ENCODE results near the gene LIMS3.
"Not testable (repeated sequence)": the region's sequence is repeated elsewhere in the genome, so short reads cannot be mapped to it uniquely, and the experiment has no call there.

The LIMS3 gene, protein sequence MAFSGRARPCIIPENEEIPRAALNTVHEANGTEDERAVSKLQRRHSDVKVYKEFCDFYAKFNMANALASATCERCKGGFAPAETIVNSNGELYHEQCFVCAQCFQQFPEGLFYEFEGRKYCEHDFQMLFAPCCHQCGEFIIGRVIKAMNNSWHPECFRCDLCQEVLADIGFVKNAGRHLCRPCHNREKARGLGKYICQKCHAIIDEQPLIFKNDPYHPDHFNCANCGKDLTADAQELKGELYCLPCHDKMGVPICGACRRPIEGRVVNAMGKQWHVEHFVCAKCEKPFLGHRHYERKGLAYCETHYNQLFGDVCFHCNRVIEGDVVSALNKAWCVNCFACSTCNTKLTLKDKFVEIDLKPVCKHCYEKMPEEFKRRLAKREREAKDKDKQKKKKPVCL

DNA sequence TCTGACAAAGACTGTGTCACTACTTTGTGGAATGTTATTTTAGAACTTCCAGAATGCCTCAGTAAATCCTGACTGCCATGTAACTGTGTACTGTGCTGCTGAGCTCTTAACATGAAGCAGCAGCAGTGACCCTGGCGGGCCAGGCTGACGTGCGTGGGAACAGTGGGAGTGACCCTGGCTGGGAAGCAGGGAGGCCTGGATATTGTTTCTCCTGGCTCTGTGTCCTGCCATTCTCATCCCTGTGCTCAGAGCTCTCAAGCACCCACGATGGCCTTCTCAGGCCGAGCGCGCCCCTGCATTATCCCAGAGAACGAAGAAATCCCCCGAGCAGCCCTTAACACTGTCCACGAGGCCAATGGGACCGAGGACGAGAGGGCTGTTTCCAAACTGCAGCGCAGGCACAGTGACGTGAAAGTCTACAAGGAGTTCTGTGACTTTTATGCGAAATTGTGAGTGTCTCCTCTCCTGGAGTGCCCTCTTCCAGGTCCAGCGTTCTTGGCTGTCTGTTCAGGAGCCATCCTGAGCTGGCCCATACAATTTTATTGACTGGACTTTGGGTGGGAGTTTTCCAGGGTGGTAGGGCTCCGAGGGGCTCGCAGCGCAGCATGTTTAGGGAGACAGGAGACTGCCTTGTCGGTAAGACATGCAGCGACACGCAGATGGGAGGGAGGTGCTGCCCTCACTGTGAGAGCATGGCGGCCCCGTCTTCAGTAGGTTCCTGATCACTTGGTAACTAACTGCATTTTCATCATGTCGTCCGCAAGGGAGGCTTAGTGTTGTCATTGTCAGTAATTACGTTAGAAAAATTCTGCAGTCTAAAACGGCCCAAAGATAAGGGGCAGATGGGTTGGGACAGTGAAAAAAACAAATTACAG lies at the start of gene LIMS3:
Gene LIMS3, plus strand, starts transcription at position 227 of the 875 bp plus-strand sequence. Its CDS starts 41 bp downstream, at position 268.
- DNase-seq (ENCODE audit: low read depth in 3 of 3) = not testable (repeated sequence)

DNA sequence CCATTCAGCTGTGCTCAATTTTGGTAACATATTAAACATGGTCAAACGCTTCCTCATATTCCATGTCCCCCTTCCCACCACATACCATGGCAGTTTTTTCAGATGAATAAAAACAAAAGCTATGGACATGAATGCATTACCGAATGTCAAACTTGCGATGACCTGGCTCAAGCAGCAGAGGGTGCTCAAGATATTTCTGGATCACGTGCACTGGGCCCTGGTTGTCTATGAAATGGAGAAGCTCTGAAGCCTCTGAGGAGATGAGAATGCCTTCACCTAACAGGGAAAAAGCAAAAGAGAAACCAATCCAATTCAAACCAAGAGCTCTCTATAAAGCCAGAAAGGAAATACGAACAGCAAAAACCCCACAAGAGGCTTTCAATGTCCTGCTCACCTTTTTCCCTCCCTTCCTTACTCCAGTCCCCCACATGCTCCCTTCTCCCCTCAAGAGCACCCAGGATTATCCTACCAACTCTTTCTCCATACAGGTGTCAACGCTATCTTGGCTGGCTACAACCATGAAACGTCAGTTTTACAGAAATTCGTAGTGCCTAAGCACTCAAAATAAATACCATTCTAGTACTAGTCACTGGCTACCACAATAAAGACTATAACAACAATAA lies 27.2 kb upstream of the LIMS3 start:
- DNase-seq (ENCODE audit: low read depth in 3 of 3) = not testable (repeated sequence)

DNA sequence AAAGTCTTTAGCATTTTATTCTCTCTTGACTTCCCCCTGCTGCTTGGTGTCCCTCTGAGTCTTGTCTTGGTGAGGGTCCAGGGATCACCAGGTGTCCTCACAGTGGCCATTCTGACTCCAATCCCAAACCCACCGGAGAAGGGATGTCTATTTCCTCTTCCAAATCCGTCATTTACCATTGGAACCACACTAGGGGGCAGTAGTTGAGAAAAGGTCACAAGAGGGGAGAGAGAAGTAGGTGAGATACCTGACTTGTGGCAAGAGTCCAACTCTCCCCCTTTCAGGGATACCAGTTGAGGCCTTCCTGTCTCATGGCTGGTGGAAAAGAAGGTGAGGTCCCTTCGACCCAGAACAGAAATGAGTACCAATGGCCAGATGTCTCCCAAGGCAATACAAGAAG lies 21.9 kb upstream of the LIMS3 start:
- not testable (repeated sequence) for DNase-seq (ENCODE audit: low read depth in 3 of 3)

DNA sequence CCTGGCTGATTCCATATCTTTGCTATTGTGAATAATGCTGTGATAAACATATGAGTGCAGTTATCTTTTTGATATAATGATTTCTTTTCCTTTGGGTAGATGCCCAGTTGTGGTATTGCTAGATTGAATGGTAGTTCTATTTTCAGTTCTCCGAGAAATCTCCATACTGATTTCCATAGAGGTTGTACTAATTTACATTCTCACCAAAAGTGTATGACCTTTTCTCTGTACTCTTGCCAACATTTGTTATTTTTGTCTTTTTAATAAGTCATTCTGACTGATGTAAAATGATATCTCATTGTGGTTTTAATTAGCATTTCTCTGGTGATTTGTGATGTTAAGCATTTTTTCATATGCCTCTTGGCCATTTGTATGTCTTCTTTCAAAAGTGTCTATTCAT lies 16.4 kb upstream of the LIMS3 start:
- DNase-seq (ENCODE audit: low read depth in 3 of 3) = not testable (repeated sequence)

DNA sequence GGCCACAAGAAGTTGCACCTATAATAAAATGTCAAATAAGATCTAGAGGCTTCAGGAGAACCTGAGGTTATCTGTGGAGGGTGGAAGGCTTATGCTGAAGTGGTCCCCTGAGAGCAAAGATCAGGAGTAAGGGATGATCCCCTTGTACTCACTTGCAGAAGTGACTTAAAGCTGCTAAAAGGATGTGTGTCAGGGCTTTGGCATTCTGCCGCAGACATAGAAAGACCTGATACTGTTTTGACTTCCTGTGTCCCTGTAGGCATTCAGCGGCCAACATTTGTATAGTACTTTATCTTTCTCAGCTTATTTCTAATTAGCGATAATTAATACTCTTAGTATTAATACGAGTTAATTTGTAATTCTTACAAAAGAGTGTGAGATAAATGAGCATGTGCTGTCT lies 10.1 kb upstream of the LIMS3 start:
- DNase-seq (ENCODE audit: low read depth in 3 of 3) = not testable (repeated sequence)

DNA sequence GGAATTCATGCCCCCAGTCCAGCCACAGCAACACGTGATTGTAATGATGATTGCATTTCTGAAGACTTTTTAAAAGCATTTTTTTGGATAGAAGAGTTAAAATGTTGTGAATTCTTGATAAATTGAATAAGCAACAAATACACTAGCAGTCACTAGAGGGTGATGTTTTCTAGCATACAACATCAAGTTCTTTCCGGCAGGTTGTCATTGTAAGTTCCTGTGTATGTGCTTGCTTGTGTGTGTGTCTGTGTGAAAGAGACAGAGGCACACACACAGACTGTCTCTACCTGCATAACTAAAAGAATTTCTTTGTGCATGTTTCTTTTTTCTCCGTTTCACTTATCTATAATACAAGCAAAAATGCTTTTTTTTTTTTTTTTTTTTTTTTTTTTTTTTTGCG lies 8.6 kb upstream of the LIMS3 start:
- not testable (repeated sequence) for DNase-seq (ENCODE audit: low read depth in 3 of 3)

DNA sequence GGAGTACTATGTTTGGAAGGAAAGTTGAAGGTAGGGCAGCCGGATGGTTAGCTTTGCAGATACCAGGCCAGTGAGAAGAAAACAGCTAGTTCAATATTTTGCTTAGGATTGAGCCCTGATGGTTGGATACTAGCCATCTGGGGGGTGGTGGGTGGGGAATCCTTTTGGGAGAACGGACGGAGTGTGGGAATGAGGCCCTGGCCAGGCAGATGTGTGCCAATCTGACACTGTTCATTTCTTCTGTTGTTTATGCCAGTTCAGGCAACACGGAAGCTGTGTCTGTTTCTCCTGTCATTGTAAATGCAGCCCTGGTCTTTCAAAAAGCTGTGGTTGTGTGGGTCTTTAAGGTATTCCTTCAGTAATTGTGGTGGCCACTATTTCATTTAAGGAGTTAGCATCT lies 7.5 kb upstream of the LIMS3 start:
- not testable (repeated sequence) for DNase-seq (ENCODE audit: low read depth in 3 of 3)

DNA sequence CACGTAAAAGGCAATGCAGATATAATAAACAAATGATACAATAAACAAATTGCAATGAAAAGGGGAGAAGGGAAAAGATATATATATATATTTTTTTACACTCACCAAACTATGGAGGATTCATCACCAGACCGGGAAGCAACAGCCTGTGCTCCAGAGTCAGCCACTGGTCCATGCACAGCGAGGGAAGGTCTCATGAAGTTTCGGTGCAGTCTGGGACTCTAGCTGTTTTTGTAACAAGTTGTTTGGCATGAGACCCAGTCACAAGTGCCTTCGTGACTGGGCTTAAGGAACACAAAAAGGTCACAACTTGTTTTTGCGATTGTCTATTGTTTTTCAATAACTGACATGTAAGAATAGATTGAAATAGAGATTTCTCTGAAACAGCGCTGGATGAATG lies 4.8 kb upstream of the LIMS3 start:
- not testable (repeated sequence) for DNase-seq (ENCODE audit: low read depth in 3 of 3)

DNA sequence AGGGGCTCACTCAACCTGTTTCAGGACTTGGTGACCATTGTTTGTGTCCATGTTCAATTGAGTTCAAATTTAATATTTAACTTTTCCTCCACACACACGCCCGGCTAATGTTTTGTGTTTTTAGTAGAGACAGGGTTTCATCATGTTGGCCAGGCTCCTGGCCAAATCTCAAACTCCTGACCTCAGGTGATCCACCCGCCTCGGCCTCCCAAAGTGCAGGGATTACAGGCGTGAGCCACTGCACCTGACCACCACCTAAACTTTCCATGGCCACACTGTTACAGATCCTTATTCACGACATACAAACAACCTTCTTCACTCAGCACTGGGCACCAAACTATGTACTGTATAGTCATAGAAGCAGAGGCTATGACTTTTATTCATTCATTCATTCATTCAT lies 4.3 kb upstream of the LIMS3 start:
- not testable (repeated sequence) for DNase-seq (ENCODE audit: low read depth in 3 of 3)

DNA sequence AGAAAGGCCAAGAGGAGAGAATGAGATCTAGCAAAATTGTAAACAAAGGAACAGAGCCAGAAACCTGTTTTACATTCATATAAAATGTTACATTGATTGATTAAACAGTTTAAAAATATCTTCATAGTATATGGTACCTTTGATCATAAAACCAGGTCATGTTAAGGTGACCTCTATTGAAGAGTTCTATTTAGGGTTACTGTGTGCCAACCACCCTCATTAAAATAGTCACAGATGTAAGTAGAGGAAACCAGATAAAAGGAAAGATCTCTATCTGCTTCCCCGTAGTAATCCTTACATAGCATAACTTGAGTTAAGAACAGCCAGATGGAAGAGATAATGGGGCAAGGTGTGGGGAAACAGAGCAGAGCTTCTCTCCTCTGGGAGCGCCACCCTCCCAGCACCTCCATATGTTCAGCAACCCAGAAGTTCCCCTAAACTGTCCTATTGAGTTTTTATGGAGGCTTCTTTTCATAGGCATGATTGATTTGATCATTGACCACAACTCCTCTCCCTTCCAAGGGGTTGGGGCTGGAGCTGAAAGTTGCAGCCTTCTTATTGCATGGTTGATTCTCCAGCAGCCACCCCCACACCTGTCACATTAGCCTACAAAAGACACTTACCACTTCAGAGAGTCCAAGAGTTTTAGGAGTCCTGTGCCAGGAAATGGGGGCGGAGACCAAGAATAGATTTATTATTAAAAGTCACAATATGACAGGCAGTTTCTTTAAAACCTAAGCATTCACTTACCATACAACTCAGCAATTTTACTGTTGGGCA lies 3.2 kb upstream of the LIMS3 start:
- not testable (repeated sequence) for DNase-seq (ENCODE audit: low read depth in 3 of 3)

DNA sequence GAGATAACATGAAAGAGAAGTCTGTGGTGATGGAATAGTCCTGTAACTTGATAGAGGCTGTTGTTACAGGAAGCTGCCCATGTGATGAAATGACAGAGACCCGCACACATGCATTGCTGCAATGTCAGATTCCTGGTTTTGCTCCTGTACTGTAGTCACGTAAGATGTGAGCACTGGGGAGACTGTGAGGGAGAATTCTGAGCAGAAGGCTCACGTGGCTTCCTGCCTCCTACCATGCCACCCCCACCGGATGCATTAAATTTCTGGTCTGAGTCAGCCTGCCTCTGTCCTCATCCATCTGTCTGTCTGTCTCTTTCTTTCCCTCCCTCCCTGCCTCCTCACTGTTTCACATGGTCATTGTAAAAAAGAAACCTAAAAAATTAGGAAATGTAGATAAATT lies 2.3 kb upstream of the LIMS3 start:
- not testable (repeated sequence) for DNase-seq (ENCODE audit: low read depth in 3 of 3)

DNA sequence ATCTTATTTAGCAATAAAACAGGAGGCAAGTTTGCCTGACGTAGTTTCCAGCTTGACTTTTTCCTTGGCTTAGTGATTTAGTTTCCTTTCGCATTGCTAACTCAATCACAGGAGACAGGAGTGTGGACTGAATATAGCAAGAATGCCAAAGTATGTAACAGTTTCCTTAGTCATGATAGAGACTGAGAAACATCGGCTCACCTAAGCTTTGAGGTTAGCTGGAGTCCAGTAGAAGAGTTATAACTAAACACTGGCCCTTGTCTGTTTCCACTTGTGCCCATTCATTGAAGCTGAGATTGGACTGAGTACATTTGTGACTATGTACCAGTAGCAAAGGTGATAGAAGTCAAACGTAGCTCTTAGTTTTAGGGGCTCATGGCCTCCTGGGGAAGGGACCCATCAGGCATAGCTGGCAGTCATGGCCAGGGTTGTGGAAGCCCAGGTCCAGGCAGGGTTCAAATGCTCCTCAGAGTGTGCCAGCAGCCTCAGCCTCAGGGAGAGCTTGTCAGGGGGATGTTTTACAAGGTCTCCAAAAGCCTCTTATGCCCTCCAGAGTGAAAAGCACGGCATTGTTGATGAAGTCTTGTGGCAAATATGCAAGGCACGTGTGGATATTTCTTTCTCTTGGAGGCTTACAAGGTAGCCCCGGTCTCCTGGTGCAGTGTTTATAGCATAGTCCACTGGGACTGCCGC lies 573 bp upstream of the LIMS3 start:
- DNase-seq (ENCODE audit: low read depth in 3 of 3) = not testable (repeated sequence)

DNA sequence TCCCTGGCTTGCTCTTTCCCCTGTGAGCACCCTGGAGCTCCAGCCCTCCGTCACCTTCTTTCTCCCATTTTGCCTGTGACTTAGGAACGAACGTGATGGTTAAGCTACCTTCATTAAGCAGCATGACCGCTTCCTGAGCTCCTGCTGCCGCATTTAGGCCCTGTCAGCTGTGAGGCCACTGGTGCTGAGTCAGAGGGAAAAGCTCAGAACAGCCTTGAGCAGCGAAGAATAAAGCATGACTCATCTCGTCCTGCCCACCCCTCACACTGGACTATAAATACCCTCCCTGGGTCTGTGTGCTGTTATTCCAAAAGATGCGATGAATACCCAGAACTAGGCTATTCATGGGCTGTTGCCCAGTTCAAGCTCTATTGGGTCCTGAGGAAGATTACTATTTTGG lies 7.3 kb downstream of the LIMS3 start:
- not testable (repeated sequence) for DNase-seq (ENCODE audit: low read depth in 3 of 3)

DNA sequence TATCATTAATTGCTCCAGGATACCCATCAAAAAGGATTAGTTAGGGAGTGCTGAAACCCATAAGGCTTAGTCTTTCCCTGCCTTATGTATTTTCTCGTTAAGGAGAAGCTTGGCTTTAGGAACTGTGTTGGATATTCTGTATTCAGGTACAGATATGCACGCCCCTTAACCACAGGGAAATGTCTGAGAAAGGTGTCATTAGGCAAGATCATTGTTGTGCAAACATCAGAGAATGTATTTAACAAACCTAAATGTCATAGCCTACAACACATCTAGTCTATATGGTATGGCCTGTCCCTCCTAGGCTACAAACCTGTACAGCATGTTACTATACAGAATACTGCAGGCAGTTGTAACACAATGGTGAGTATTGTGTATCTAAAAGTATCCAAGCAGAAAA lies 10.1 kb downstream of the LIMS3 start:
- DNase-seq (ENCODE audit: low read depth in 3 of 3) = not testable (repeated sequence)

DNA sequence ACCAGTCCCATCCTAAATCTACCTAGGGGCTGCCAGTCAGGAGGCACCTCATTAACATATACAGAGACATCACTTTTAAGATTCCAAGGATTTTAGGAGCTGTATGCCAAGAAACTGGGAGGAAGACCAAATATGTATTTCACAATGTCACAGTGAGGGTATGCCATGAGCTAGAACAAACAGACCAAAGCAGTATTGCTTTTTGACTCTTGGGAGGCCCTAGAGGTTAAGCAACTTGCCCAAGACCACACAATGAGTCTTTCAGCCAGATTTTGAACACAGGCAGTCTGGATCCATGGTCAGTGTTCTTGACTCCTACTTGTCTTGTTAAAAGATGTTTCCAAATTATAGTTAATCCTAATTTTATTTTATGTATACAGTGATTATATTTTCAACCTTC lies 12.3 kb downstream of the LIMS3 start:
- DNase-seq (ENCODE audit: low read depth in 3 of 3) = not testable (repeated sequence)

DNA sequence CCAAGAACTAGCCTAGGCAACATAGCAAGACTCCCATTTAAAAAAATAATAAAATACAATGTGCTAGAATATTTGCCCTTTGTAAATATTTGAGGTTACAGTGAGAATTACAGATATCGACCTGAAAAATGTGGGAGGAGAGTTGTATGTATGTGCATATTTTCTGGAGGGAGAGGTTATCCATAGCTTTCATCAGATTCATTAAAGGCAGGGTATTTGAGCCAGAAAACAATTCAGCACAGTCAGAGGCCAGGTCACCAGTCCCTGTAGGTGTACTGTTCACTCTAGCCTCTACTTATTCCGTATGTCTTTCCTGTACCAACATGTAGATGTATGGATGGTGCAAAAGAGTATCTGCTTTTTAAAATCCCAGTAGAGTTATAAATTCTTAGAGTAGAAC lies 15.4 kb downstream of the LIMS3 start:
- not testable (repeated sequence) for DNase-seq (ENCODE audit: low read depth in 3 of 3)

DNA sequence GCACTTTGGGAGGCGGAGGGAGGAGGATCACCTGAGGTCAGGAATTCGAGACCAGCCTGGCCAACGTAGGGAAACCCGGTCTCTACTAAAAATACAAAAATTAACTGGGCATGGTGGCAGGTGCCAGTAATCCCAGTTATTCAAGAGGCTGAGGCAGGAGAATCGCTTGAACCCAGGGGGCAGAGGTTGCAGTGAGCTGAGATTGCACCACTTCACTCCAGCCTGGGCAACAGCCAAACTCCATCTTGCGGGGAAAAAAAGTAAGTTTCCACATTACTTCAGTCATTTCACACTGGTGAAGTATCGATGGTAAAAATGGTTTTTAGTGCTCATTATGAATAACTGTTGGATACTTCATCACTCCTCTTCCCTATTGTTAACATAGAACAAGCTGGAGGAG lies 16.1 kb downstream of the LIMS3 start:
- not testable (repeated sequence) for DNase-seq (ENCODE audit: low read depth in 3 of 3)

DNA sequence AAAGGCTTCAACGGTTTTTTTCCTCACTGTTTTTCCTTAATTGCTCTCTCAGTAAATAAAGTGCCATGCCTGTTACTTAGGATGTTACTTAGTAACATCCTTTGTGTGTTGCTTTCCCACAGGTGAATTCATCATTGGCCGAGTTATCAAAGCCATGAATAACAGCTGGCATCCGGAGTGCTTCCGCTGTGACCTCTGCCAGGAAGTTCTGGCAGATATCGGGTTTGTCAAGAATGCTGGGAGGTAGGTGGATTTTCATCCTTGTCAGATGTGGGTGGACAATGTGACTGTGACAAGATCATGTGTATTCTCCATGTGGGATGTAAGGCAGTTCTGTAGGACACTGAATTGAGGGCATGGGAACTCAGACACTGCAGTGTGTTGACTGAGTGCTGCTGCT lies 17.3 kb downstream of the LIMS3 start:
- not testable (repeated sequence) for DNase-seq (ENCODE audit: low read depth in 3 of 3)

DNA sequence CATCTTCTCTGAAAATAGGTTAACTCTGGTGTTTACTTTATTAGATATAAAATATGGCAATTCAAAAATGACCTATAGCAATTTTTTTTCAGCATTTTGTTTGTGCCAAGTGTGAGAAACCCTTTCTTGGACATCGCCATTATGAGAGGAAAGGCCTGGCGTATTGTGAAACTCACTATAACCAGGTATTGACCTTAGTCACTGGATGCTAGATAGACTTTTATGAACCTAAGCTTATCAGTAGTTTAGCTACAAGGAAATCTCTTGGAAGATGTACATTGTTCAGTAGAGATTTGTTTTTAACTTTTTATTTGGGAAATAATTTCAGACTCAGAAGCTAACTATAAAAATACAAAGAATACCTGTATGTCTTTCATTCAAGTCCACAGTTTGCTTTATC lies 21.7 kb downstream of the LIMS3 start:
- not testable (repeated sequence) for DNase-seq (ENCODE audit: low read depth in 3 of 3)

DNA sequence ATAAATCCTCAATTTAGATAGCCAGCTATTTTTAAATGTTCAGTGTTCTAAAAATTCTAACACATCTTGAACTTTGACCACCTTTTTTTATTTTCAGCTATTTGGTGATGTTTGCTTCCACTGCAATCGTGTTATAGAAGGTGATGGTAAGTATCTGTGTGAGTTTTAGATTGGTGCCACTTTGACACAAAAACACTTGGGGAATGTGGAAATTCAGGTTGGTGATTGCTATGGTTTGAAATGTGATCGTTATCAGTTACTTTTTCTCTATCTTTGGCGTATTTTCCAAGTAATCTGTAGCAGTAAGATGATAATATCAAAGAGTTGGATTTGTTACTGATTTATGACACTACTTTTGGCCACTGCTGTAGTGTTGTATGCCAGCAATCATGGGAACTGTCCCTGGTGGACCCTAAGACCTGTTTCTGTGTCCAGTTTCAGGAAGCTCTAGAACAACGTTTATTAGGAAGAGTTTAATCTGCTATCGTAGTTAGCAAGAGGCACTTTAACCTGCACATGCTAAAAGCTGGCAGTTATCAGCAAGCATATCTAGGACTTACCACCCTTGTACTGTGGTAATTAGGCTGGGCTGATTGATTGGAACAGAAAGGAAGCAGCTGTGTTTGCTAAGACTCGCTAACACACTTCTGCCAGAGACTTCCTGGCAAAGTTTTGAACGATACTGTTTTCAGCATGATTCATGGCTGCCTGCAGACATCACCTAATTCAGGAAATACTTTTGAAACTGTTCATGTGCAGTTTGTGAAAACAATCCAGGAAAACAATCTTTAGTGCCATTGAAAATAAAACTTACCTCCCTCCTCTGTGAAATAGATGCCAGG lies 23.3 kb downstream of the LIMS3 start:
- DNase-seq (ENCODE audit: low read depth in 3 of 3) = not testable (repeated sequence)

Data from stimulated activated CD4-positive, alpha-beta T cell treated with anti-CD3 and anti-CD28 coated beads, TNF-alpha, amount 100 ng/mL, for 24 hours (primary cell).